Measurements from ENCODE around the gene PITPNM3. TPM values are rescaled to one million over a fixed set of nuclear protein-coding genes. Genes with fewer than 3 reads are reported as not detected.
A peak's percentile ranks its signal among the peaks of the same experiment; 100 is the strongest.

The PITPNM3 gene
- total RNA-seq, 1 experiment from 2014 or later: 1.4 TPM

GRCh38 chr17:6470146-6470718 lies 86.1 kb downstream of the PITPNM3 start:
- no peak overlapping the region for H3K4me3 ChIP-seq
- no peaks in the 10 kb centered on the region for H3K36me3 ChIP-seq
- DNase-seq: no peak
- no peaks in the 10 kb centered on the region for H3K9me3 ChIP-seq
- H3K27me3 ChIP-seq: no peaks in the 10 kb centered on the region

GRCh38 chr17:6468051-6468790 lies 88.1 kb downstream of the PITPNM3 start:
- H3K4me3 ChIP-seq: no peak overlapping the region
- H3K27me3 ChIP-seq: no peaks in the 10 kb centered on the region
- no peaks in the 10 kb centered on the region for H3K36me3 ChIP-seq
- no peak for DNase-seq
- H3K9me3 ChIP-seq: no peaks in the 10 kb centered on the region

DNA sequence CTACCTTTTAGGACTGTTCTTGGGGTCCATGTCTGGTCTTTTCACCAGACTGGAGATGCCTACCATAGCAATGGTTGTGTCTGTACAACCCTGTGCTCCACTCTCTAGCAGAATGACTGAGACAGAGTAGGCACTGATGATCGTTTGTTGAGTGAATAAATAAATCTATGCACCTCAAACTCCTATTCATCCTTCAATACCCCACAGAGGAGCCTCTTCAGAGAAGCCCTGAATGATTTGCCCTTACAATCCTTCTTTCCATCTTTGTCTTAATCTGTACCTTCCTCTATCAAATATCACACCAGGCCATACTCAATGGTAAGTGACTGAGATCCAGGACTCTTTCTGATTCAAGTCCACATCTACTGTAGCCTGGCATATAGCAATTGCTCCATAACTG lies 88.8 kb downstream of the PITPNM3 start:
- no peak for DNase-seq
- Histone ChIP-seq H3K27me3 (no peaks in the 10 kb centered on the region), H3K9me3 (no peaks in the 10 kb centered on the region), H3K4me3 (no peak overlapping the region), H3K36me3 (no peaks in the 10 kb centered on the region)

GRCh38 chr17:6465206-6466003 lies 91.0 kb downstream of the PITPNM3 start:
- DNase-seq: no peak
- H3K36me3 ChIP-seq: no peaks in the 10 kb centered on the region
- H3K4me3 ChIP-seq: no peak overlapping the region
- no peaks in the 10 kb centered on the region for H3K9me3 ChIP-seq
- no peaks in the 10 kb centered on the region for H3K27me3 ChIP-seq

GRCh38 chr17:6464446-6465041 lies 91.8 kb downstream of the PITPNM3 start:
- DNase-seq: no peak
- no peak overlapping the region for H3K4me3 ChIP-seq
- no peaks in the 10 kb centered on the region for H3K27me3 ChIP-seq
- no peaks in the 10 kb centered on the region for H3K36me3 ChIP-seq
- no peaks in the 10 kb centered on the region for H3K9me3 ChIP-seq

DNA sequence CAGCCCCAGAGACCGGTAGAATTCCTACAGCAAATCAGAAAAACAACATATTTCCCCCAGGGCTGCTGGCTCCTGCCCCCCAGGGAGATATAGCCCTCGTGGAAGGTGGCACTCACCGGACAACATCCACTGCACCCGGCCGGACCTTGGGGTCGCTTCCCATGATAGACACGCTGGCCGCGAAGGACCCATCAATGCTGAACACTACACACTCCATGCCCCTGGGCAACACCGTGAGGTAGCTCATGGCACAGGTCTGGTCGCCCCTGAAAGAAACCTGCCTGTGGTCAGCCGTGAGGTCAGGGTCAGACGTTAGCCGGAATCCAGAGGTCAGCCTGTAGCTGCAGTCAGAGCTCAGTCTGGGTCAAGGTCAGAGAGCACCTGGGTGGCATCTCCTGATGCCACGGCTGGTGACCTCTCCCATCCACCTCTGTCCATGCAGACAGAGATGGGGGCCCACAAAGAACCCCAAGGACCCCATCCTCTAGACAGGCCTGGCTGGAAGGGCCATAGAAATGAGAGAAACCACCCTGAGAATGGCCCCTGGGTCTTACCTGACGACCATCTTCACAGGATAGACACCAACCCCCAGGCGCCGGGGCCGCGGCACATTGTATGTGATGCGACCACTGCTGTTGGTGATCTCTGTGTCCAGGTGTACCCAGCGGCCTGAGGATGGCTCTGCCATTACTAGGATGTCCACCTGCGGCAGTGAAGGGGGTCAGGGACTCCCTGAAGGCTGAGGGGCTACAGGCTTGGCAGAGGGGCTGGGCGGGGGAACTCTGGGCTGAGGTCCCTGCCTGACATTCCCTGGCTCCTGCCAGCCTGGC lies 92.5 kb downstream of the PITPNM3 start:
- Histone ChIP-seq H3K9me3 (no peaks in the 10 kb centered on the region), H3K4me3 (no peak overlapping the region), H3K36me3 (no peaks in the 10 kb centered on the region), H3K27me3 (no peaks in the 10 kb centered on the region)
- DNase-seq: no peak

DNA sequence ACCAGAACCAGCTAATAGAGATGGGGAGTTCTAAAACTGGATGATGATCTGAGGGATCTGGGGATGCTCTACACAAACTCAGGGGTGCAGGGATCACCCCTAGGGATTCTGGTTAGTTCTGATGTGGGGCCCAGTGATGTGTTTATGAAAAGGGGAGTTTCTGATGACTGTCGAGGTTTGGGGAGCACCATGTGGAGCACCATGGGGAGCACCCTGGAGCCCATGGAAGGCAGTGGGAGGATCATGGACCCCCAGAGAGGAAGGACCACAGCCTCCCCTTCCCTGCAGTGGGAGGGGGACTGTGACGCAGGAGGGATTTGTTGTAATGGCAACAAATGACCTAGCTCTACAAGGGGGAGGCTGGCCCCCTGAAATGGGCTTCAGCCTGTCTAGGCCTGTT lies 93.7 kb downstream of the PITPNM3 start:
- Histone ChIP-seq H3K27me3 (no peaks in the 10 kb centered on the region), H3K4me3 (no peak overlapping the region), H3K36me3 (no peaks in the 10 kb centered on the region), H3K9me3 (no peaks in the 10 kb centered on the region)
- DNase-seq: no peak

DNA sequence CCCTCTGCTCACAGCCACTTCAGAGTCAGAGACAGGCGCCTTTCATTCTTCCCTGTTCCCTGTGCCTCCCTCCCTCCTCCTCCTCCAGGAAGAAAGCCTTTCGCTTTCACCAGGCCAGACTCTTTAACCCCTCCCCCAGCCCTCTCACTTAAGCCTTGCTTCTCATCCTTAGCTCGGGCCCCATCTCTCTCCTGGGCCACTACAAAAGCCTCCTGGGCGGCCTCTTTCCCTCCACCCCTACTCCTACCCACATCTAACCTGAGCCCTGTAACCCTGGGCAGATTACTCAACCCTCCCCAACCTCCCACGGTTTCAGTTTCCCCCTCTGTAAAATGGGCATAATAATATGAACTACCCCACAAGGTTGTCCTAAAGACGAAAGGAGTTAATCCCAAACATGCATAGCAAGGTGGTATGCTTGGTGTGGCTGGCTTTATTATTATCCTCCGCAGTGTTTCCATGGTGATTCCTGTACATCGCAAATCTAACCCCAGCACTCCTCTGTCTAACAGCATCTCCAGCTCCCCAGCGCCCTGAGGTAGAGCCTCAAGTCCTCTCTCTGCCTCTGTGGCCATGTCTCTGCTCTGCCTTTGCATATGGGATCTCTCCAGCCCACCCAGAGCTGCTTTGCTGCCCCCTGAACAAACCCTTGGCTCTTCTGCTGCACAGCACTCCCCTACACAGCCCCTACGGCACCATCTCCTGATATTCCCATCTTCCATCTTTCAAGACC lies 94.4 kb downstream of the PITPNM3 start:
- H3K4me3 ChIP-seq: no peak overlapping the region
- no peaks in the 10 kb centered on the region for H3K9me3 ChIP-seq
- no peaks in the 10 kb centered on the region for H3K36me3 ChIP-seq
- H3K27me3 ChIP-seq: no peaks in the 10 kb centered on the region
- DNase-seq: no peak

- DNase-seq: no peak
- H3K9me3 ChIP-seq: no peaks in the 10 kb centered on the region
- no peak overlapping the region for H3K4me3 ChIP-seq
- H3K27me3 ChIP-seq: no peaks in the 10 kb centered on the region
- H3K36me3 ChIP-seq: no peaks in the 10 kb centered on the region
Observed at GRCh38 chr17:6461246-6461645, 95.1 kb downstream of the PITPNM3 start.

GRCh38 chr17:6460531-6461161 lies 95.7 kb downstream of the PITPNM3 start:
- Histone ChIP-seq H3K36me3 (no peaks in the 10 kb centered on the region), H3K9me3 (no peaks in the 10 kb centered on the region), H3K27me3 (no peaks in the 10 kb centered on the region), H3K4me3 (no peak overlapping the region)
- DNase-seq: no peak

GRCh38 chr17:6458460-6458950 lies 97.8 kb downstream of the PITPNM3 start:
- Histone ChIP-seq H3K36me3 (no peaks in the 10 kb centered on the region), H3K27me3 (no peaks in the 10 kb centered on the region), H3K4me3 (no peak overlapping the region), H3K9me3 (no peaks in the 10 kb centered on the region)
- no peak for DNase-seq

GRCh38 chr17:6457688-6458459 lies 98.5 kb downstream of the PITPNM3 start:
- DNase-seq: no peak
- H3K36me3 ChIP-seq: no peaks in the 10 kb centered on the region

DNA sequence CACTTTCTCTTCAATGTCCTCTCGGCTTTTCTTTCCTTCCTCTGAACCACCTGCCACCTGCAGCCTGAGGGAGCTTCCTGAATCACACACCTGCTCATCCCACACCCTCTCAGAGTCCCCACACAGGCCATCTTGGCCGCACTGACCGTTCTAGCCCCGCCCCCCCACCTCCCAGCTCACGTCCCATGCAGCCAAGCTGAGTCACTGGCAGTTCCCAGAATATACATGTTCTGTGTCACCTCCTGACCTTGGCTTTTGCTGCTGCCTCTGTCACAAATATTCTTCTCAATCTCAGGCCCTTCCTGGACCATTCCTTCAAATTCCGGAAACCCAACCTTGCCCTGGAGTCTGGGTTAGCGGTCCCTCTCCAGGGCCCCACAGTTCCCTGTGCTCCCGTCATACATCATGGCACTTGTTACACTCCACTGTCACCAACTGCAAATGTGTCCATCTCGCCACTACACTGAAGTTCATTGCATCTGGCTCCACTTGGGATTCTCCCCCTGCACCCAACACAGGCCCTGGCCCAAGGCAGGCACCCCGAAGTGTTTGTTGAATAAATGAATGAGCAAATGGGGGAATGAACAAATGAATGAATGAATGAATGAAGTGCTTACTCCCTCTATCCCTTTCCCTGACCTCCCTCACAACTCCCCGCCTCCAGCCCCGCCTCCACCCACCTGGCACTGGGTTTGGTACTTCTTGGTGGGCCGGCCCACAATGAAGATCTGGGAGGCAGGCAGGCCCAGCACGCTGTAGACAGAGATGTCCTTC lies 99.3 kb downstream of the PITPNM3 start:
- no peaks in the 10 kb centered on the region for H3K9me3 ChIP-seq
- peak; percentile 56 for DNase-seq
- no peaks in the 10 kb centered on the region for H3K27me3 ChIP-seq
- no peaks in the 10 kb centered on the region for H3K36me3 ChIP-seq
- H3K4me3 ChIP-seq: no peak overlapping the region

More at GRCh38 chr17:6457688-6458459, 98.5 kb downstream of the PITPNM3 start:
- Histone ChIP-seq H3K27me3 (no peaks in the 10 kb centered on the region), H3K4me3 (no peak overlapping the region), H3K9me3 (no peaks in the 10 kb centered on the region)

GRCh38 chr17:6456321-6456720 lies 100.0 kb downstream of the PITPNM3 start:
- Histone ChIP-seq H3K36me3 (no peaks in the 10 kb centered on the region), H3K9me3 (no peaks in the 10 kb centered on the region), H3K27me3 (no peaks in the 10 kb centered on the region), H3K4me3 (no peak overlapping the region)
- DNase-seq: no peak

Measured in MG63 (cell line).